ENCODE data around the gene PCDHA1.

- TF ChIP-seq POU6F1 (CRISPR knock-in tag; IDR thresholded peaks at IDR 0.05; ENCODE audit: borderline replicate concordance, low read depth) (no peak), ZNF565 (CRISPR knock-in tag; conservative IDR thresholded peaks at IDR 0.05; ENCODE audit: low read depth) (no peak), ZNF8 (CRISPR knock-in tag; IDR thresholded peaks at IDR 0.05) (no peak), CSRNP3 (CRISPR knock-in tag; IDR thresholded peaks at IDR 0.05) (no peak), SNAI2 (CRISPR knock-in tag; IDR thresholded peaks at IDR 0.05) (no peak)
- TF ChIP-seq, protein P1, sequence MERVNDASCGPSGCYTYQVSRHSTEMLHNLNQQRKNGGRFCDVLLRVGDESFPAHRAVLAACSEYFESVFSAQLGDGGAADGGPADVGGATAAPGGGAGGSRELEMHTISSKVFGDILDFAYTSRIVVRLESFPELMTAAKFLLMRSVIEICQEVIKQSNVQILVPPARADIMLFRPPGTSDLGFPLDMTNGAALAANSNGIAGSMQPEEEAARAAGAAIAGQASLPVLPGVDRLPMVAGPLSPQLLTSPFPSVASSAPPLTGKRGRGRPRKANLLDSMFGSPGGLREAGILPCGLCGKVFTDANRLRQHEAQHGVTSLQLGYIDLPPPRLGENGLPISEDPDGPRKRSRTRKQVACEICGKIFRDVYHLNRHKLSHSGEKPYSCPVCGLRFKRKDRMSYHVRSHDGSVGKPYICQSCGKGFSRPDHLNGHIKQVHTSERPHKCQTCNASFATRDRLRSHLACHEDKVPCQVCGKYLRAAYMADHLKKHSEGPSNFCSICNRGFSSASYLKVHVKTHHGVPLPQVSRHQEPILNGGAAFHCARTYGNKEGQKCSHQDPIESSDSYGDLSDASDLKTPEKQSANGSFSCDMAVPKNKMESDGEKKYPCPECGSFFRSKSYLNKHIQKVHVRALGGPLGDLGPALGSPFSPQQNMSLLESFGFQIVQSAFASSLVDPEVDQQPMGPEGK (CRISPR knock-in tag; IDR thresholded peaks at IDR 0.05; ENCODE audit: borderline replicate concordance) = no peak
These were observed 183.9 kb downstream of the PCDHA1 start for GRCh38 chr5:140969880-140970279.

Measured in SK-N-SH treated with all-trans-retinoic acid at 6 μM for 48 hours (cell line).